Measurements from ENCODE around the gene SRPK2.

GRCh38 chr7:105364684-105365083 is 24.0 kb downstream of the SRPK2 start:
- TF ChIP-seq TAF1 (IDR thresholded peaks at IDR 0.05; ENCODE audit: low read depth) (no peak), POLR2AphosphoS5 (IDR thresholded peaks at IDR 0.05) (no peak)

Measured in neural cell (in vitro differentiated cells).